ENCODE results near the gene ZNF764. TPM values are rescaled to one million over a fixed set of nuclear protein-coding genes. Genes with fewer than 3 reads are reported as not detected.

Gene ZNF764
- total RNA-seq (2021; ENCODE audit: unreplicated experiment) = 9.1 TPM
- polyA plus RNA-seq (2012) = 2.5 and 4.0 TPM in 2 replicates
- Bru-seq, nascent RNA = percentile 66 among the genes with signal in this experiment
- BruChase-seq, experiment 1, labeled RNA remaining after a 6-hour chase = percentile 63 among the genes with signal in this experiment
- percentile 74 among the genes with signal in this experiment for BruChase-seq, experiment 2, labeled RNA remaining after a 2-hour chase
- long read RNA-seq, partial matches to known transcripts = 0 of 9 reads
- long read RNA-seq, other reads (novel, unspliced or antisense) = 5 of 9 reads

GRCh38 chr16:30557957-30558788, at the start of gene ZNF764:
Gene ZNF764, minus strand, starts transcription at chr16:30558374. Its CDS starts 192 bp downstream, at chr16:30558182.
- TF ChIP-seq SRF (IDR thresholded peaks at IDR 0.05; ENCODE audit: low read depth) (peak; percentile 56; the same call in 1 of the 2 replicates), MAX (IDR thresholded peaks at IDR 0.05) (peak; percentile 84), POLR2AphosphoS5 (IDR thresholded peaks at IDR 0.05; ENCODE audit: low read depth, low read length) (peak; percentile 86), YY1 (IDR thresholded peaks at IDR 0.05; ENCODE audit: extremely low read depth, insufficient replicate concordance, low read depth, low read length) (peak; percentile 99), ZFX (IDR thresholded peaks at IDR 0.05) (peak; percentile 89), EGR1 (IDR thresholded peaks at IDR 0.05; ENCODE audit: low read depth) (peak; percentile 98), SP1 (IDR thresholded peaks at IDR 0.05; ENCODE audit: low read depth) (peak; percentile 87), ELF1 (IDR thresholded peaks at IDR 0.05; ENCODE audit: borderline replicate concordance, low read depth) (no peak; the same call in 1 of the 2 replicates), ZNF274 (IDR thresholded peaks at IDR 0.05; ENCODE audit: low read depth, low read length) (no peak), ATF3 (IDR thresholded peaks at IDR 0.05) (no peak), POLR2A (IDR thresholded peaks at IDR 0.05; ENCODE audit: borderline replicate concordance, extremely low read depth, insufficient read depth, insufficient read length) (peak; percentile 88), FOSL1 (IDR thresholded peaks at IDR 0.05; ENCODE audit: low read depth) (peak; percentile 54), ZBTB33 (IDR thresholded peaks at IDR 0.05; ENCODE audit: extremely low read depth, insufficient replicate concordance, low read length) (no peak), SIN3A (IDR thresholded peaks at IDR 0.05; ENCODE audit: low read depth) (peak; percentile 64; the same call in 1 of the 2 replicates), JUND (IDR thresholded peaks at IDR 0.05) (peak; percentile 62), TCF7L2 (IDR thresholded peaks at IDR 0.05; ENCODE audit: borderline replicate concordance, extremely low read depth, insufficient read depth, insufficient read length) (peak; percentile 64)
- TF ChIP-seq, protein P1, sequence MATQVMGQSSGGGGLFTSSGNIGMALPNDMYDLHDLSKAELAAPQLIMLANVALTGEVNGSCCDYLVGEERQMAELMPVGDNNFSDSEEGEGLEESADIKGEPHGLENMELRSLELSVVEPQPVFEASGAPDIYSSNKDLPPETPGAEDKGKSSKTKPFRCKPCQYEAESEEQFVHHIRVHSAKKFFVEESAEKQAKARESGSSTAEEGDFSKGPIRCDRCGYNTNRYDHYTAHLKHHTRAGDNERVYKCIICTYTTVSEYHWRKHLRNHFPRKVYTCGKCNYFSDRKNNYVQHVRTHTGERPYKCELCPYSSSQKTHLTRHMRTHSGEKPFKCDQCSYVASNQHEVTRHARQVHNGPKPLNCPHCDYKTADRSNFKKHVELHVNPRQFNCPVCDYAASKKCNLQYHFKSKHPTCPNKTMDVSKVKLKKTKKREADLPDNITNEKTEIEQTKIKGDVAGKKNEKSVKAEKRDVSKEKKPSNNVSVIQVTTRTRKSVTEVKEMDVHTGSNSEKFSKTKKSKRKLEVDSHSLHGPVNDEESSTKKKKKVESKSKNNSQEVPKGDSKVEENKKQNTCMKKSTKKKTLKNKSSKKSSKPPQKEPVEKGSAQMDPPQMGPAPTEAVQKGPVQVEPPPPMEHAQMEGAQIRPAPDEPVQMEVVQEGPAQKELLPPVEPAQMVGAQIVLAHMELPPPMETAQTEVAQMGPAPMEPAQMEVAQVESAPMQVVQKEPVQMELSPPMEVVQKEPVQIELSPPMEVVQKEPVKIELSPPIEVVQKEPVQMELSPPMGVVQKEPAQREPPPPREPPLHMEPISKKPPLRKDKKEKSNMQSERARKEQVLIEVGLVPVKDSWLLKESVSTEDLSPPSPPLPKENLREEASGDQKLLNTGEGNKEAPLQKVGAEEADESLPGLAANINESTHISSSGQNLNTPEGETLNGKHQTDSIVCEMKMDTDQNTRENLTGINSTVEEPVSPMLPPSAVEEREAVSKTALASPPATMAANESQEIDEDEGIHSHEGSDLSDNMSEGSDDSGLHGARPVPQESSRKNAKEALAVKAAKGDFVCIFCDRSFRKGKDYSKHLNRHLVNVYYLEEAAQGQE (IDR thresholded peaks at IDR 0.05; ENCODE audit: low read depth) = no peak
- H4K20me1 ChIP-seq (ENCODE audit: insufficient read depth) = no peaks in the 10 kb centered on the region
- RAD21 ChIA-PET (ENCODE audit: low non-redundant PET in 1 of 2, low total read pairs in 2 of 2, uncharacterized antibody in 2 of 2, unreplicated experiment in 2 of 2) = interaction anchor here (0.8 to 1.2 kb wide), 5 partner anchors 14 to 128 kb away, joined by 3 to 4 read pairs (median 3); partner anchors contain the start of genes DCTPP1 (in 1 of the 2), ZNF688 (in 1 of the 2) and ZNF747 (in 1 of the 2)

More at GRCh38 chr16:30557957-30558788, at the start of gene ZNF764:
- Histone ChIP-seq H3K79me2 (ENCODE audit: insufficient read depth, low read length) (peaks cover 14% of the 10 kb centered on the region; the same call in 1 of the 2 replicates), H3K36me3 (ENCODE audit: control insufficient read depth in 1 of 2, insufficient read depth in 2 of 2, low read length in 2 of 2) (peaks cover 4% of the 10 kb centered on the region in 2 experiments; a peak in 2 of 4 replicates), H3K9me2 (ENCODE audit: insufficient read depth) (no peaks in the 10 kb centered on the region), H3K4me2 (ENCODE audit: low read length) (peak within 1 kb of the TSS; percentile 93), H3K4me1 (ENCODE audit: control insufficient read depth in 1 of 2, insufficient read depth in 2 of 2, low read length in 2 of 2) (peaks cover 10 to 21% of the 10 kb centered on the region in 2 experiments), H3K27ac (ENCODE audit: low read depth, low read length) (peak within 1 kb of the TSS; percentile 85), H3K27me3 (ENCODE audit: insufficient read depth, low read length) (no peaks in the 10 kb centered on the region), H2AFZ (ENCODE audit: low read depth, low read length, poor library complexity, severe bottlenecking) (peak within 1 kb of the TSS; percentile 68), H3K9me3 (ENCODE audit: control insufficient read depth in 1 of 2, insufficient read depth in 1 of 2, low read depth in 1 of 2, low read length in 2 of 2) (no peaks in the 10 kb centered on the region), H3K9ac (ENCODE audit: low read length) (peak within 1 kb of the TSS; percentile 93), H3K4me3 (replicated peaks in 1 of 2; ENCODE audit: low read depth in 1 of 2, low read length in 2 of 2) (peak within 1 kb of the TSS; percentile 79 to 94)
- CTCF ChIA-PET = interaction anchor here (0.7 to 1.3 kb wide), 7 partner anchors 14 to 149 kb away, joined by 3 to 6 read pairs (median 4); partner anchors contain the start of genes DCTPP1, ZNF688 and ZNF747
- peak; percentile 97 for DNase-seq (ENCODE audit: low read depth, low spot score)
- TSS peak; percentile 61 for BruUV-seq (replicated peaks)
- peak; percentile 97 for ATAC-seq
- POLR2A ChIA-PET = interaction anchor here (0.8 to 2.4 kb wide), 9 partner anchors 8 to 140 kb away, joined by 3 to 21 read pairs (median 3); partner anchors contain the start of genes DCTPP1, ZNF688 and ZNF747
- intact Hi-C loops (cut with micrococcal nuclease) = no loop called here

Measured in HCT116 (cell line).